ENCODE results near the gene ZNF174.

The ZNF174 gene

GRCh38 chr16:3434373-3434772 is 33.4 kb downstream of the ZNF174 start:
- DNase-seq (ENCODE audit: low spot score), result no peak
- in situ Hi-C loops (cut with MboI; ENCODE audit: low sequenced_read_pairs, unreplicated experiment), result no loop called here
- no peak for TF ChIP-seq CTCF (IDR thresholded peaks at IDR 0.05; ENCODE audit: borderline replicate concordance, control extremely low read depth, extremely low read depth, insufficient read depth, missing control alignments)

DNA sequence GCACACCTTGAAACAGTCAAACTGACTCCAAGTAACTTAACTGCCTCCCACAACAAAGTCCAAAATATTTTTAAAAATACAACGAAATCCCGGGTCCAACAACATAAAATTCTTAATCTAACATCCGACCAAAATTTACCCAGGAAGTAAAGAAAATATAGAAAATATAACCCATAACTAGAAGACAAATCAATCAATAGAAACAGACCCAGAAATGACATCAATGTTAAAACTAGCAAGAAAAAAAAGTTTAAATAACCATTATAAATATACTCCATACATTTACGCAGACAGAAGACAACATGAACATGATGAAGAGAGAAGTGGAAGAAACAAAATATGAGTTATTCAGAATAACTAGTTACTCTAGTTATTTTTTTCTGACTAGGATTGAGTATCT is 38.6 kb downstream of the ZNF174 start:
- in situ Hi-C loops (cut with MboI; ENCODE audit: low sequenced_read_pairs, unreplicated experiment), result no loop called here

GRCh38 chr16:3443108-3444031 is 42.4 kb downstream of the ZNF174 start, which contains the start of the genes NAA60 and ZNF597:
Gene NAA60, plus strand, starts transcription at chr16:3443680. Its CDS starts 32,548 bp downstream, at chr16:3476228.
Gene ZNF597, minus strand, starts transcription at chr16:3443504. Its CDS starts 351 bp downstream, at chr16:3443153.
- TF ChIP-seq CTCF (IDR thresholded peaks at IDR 0.05; ENCODE audit: borderline replicate concordance, control extremely low read depth, extremely low read depth, insufficient read depth, missing control alignments), result no peak
- DNase-seq (ENCODE audit: low spot score), result peak; percentile 89
- in situ Hi-C loops (cut with MboI; ENCODE audit: low sequenced_read_pairs, unreplicated experiment), result no loop called here

More for the DNA sequence above, 38.6 kb downstream of the ZNF174 start:
- TF ChIP-seq CTCF (IDR thresholded peaks at IDR 0.05; ENCODE audit: borderline replicate concordance, control extremely low read depth, extremely low read depth, insufficient read depth, missing control alignments), result no peak
- no peak for DNase-seq (ENCODE audit: low spot score)

DNA sequence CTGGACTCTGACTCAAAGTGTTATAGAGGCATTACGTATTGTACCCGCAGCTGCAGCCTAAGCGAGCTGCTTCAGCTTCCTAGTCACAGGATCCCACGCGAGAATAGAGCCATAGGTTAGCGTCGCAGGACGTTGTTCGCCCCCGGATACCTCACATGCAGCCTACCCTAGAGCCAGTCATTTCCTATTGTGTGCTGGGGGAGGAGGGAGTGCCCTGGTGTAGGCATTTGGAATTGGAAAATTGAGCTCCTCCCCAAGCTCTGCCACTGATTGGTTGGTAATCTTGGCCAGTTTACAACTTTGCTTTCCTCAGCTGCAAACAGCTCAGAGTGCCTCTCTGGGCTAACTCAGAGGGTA is 43.0 kb downstream of the ZNF174 start:
- DNase-seq (ENCODE audit: low spot score), result no peak
- in situ Hi-C loops (cut with MboI; ENCODE audit: low sequenced_read_pairs, unreplicated experiment), result no loop called here
- no peak for TF ChIP-seq CTCF (IDR thresholded peaks at IDR 0.05; ENCODE audit: borderline replicate concordance, control extremely low read depth, extremely low read depth, insufficient read depth, missing control alignments)

GRCh38 chr16:3454093-3454492 is 53.1 kb downstream of the ZNF174 start:
- DNase-seq (ENCODE audit: low spot score), result no peak
- TF ChIP-seq CTCF (IDR thresholded peaks at IDR 0.05; ENCODE audit: borderline replicate concordance, control extremely low read depth, extremely low read depth, insufficient read depth, missing control alignments), result no peak
- in situ Hi-C loops (cut with MboI; ENCODE audit: low sequenced_read_pairs, unreplicated experiment), result no loop called here

GRCh38 chr16:3454631-3455147 is 53.7 kb downstream of the ZNF174 start:
- no peak for DNase-seq (ENCODE audit: low spot score)
- in situ Hi-C loops (cut with MboI; ENCODE audit: low sequenced_read_pairs, unreplicated experiment), result no loop called here
- no peak for TF ChIP-seq CTCF (IDR thresholded peaks at IDR 0.05; ENCODE audit: borderline replicate concordance, control extremely low read depth, extremely low read depth, insufficient read depth, missing control alignments)

All from GM13976 (cell line).